ENCODE data around the gene AKR7A2. TPM values are rescaled to one million over a fixed set of nuclear protein-coding genes. Genes with fewer than 3 reads are reported as not detected.
"Not testable (repeated sequence)": the region's sequence is repeated elsewhere in the genome, so short reads cannot be mapped to it uniquely, and the experiment has no call there.

AKR7A2 gene
- total RNA-seq, 1 donor from 2014 or later, result 53.7 TPM

- H3K4me1 ChIP-seq, result no peaks in the 10 kb centered on the region
- intact Hi-C loops (cut with DNase I), result no loop called here
These were observed 49.9 kb downstream of the AKR7A2 start for GRCh38 chr1:19262047-19262446.

DNA sequence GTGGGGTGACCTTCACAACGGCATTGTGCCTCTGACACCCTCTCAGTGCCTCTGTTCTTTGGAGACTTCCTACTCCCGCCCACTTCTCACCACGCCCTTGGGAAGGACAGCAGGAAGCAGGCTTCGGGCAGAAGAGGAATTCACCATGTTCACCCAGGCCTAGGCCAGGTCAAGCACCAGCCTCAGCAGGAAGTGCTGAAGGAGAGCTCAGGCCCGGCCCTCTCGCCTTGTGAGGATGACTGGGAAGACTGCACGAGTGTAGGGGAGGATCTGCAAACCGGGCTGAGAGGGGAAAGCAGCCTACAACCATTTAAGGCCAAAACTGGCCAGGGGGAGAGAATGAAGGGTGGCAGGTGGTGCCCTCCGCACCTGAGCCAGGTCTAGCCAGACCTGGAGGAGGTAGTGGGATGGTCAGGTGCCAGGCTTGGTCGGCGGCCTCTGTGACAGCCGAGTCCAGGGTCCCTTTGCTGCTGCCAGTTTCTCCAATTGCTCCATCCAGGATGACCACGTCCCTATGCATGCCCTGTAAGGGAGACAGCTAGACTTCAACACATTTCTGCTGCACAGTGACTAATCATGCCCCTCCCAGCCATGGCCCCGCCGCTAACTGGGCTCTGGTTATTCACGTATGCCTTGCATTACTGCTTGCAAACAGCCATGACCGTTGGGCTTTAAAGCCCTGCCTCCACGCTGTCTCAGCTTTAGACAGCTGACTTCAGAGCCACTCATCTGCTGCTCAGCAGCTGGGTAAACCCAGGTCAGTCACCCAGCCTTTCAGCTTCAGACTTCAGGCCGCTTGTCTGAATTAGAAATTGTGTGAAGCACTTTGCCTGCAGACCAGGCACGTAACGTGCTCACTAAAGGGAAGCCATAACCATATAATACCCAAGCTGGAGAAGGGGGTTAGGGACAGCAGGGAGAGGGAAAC lies 51.5 kb downstream of the AKR7A2 start:
- no peak for TF ChIP-seq CTCF (IDR thresholded peaks at IDR 0.05)
- intact Hi-C loops (cut with DNase I), result no loop called here
- Histone ChIP-seq H3K4me1 (no peaks in the 10 kb centered on the region), H3K27ac (no peak overlapping the region), H3K27me3 (no peaks in the 10 kb centered on the region), H3K36me3 (peaks cover 36 to 51% of the 10 kb centered on the region in 2 donors), H3K4me3 (no peak overlapping the region), H3K9me3 (no peaks in the 10 kb centered on the region)
- DNase-seq (ENCODE audit: low spot score in 2 of 2), result no peak

More at GRCh38 chr1:19262047-19262446, 49.9 kb downstream of the AKR7A2 start:
- H3K27me3 ChIP-seq, result no peaks in the 10 kb centered on the region
- no peak overlapping the region for H3K4me3 ChIP-seq
- no peaks in the 10 kb centered on the region for H3K9me3 ChIP-seq
- peaks cover 34 to 37% of the 10 kb centered on the region in 2 donors for H3K36me3 ChIP-seq
- no peak overlapping the region for H3K27ac ChIP-seq
- TF ChIP-seq CTCF (IDR thresholded peaks at IDR 0.05), result no peak
- no peak for DNase-seq (ENCODE audit: low spot score in 2 of 2)

- Histone ChIP-seq H3K4me1 (no peaks in the 10 kb centered on the region), H3K9me3 (no peaks in the 10 kb centered on the region), H3K4me3 (no peak overlapping the region), H3K36me3 (peaks cover 36 to 54% of the 10 kb centered on the region in 2 donors), H3K27ac (no peak overlapping the region), H3K27me3 (no peaks in the 10 kb centered on the region)
- TF ChIP-seq CTCF (IDR thresholded peaks at IDR 0.05), result no peak
- intact Hi-C loops (cut with DNase I), result no loop called here
- no peak for DNase-seq (ENCODE audit: low spot score in 2 of 2)
These were observed 53.6 kb downstream of the AKR7A2 start for GRCh38 chr1:19258353-19258752.

- Histone ChIP-seq H3K9me3 (no peaks in the 10 kb centered on the region), H3K4me1 (peaks cover 3 to 10% of the 10 kb centered on the region in 2 donors), H3K4me3 (no peak overlapping the region), H3K36me3 (peaks cover 36 to 54% of the 10 kb centered on the region in 2 donors), H3K27me3 (no peaks in the 10 kb centered on the region), H3K27ac (no peak overlapping the region)
- DNase-seq (ENCODE audit: low spot score in 2 of 2), result no peak
- no peak for TF ChIP-seq CTCF (IDR thresholded peaks at IDR 0.05)
- intact Hi-C loops (cut with DNase I), result no loop called here
These were observed 54.6 kb downstream of the AKR7A2 start for GRCh38 chr1:19257178-19257914.

DNA sequence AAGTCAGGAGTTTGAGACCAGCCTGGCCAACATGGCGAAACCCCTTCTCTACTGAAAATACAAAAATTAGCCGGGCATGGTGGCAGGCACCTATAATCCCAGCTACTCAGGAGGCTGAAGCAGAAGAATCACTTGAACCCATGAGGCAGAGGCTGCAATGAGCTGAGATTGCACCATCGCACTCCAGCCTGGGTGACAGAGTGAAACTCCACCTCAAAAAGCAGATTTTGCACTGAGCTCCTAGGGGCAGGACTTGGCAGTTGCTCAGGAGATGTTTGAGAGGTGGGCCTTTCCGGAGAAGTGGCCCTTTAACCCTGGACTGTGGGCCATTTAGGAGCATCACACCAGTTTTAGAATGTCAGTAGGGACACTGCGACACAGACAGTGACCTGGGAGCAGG lies 55.6 kb downstream of the AKR7A2 start:
- DNase-seq (ENCODE audit: low spot score in 2 of 2); H3K27me3 ChIP-seq; H3K9me3 ChIP-seq; intact Hi-C loops (cut with DNase I); H3K4me3 ChIP-seq; H3K27ac ChIP-seq: not testable (repeated sequence)
- Histone ChIP-seq H3K4me1 (peaks cover 9 to 13% of the 10 kb centered on the region in 2 donors), H3K36me3 (peaks cover 36 to 54% of the 10 kb centered on the region in 2 donors)

- DNase-seq (ENCODE audit: low spot score in 2 of 2), result no peak
- no peaks in the 10 kb centered on the region for H3K9me3 ChIP-seq
- no peak overlapping the region for H3K27ac ChIP-seq
- H3K4me3 ChIP-seq, result no peak overlapping the region
- H3K27me3 ChIP-seq, result no peaks in the 10 kb centered on the region
- TF ChIP-seq CTCF (IDR thresholded peaks at IDR 0.05), result no peak
- H3K4me1 ChIP-seq, result peaks cover 9 to 18% of the 10 kb centered on the region in 2 donors
- intact Hi-C loops (cut with DNase I), result no loop called here
- peaks cover 32 to 50% of the 10 kb centered on the region in 2 donors for H3K36me3 ChIP-seq
These were observed 56.7 kb downstream of the AKR7A2 start for GRCh38 chr1:19255288-19255687.

Measured in ascending aorta (tissue), 2 donors.